ENCODE measurements around the gene KRT23.

The KRT23 gene

DNA sequence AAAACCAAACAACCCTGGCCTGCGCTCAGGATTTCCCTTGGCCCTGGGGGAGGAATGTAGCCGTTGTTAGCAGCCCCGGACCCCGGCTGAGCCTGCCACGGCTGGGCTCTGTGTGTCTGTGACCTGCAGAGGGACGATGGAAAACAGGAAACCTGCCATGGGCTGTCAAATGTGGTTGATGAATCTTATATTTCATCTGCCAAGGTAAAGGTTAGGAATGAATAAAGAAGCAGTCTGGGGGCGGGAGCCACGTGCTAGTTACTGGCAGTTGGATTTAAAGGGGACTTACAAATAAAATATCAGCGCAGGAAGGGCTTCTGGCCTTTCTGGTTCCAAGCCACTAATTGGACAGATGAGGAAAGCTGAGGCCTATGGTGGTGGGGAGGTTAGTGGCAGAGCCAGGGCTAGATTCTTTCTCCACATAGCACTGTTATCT, at the start of gene KRT23:
Gene KRT23 (minus strand): TSS at position 263 of the 436 bp plus-strand sequence. CDS start 1,043 bp downstream, outside the sequence.
- DNase-seq (ENCODE audit: low read depth in 2 of 2), result no peak

GRCh38 chr17:40986920-40987319, 49.5 kb upstream of the KRT23 start:
- no peak for DNase-seq (ENCODE audit: low read depth in 2 of 2)

- no peak for DNase-seq (ENCODE audit: low read depth in 2 of 2)
These were observed 46.8 kb upstream of the KRT23 start, which contains the start of gene KRT40 for GRCh38 chr17:40984226-40984625. Gene KRT40, minus strand, starts transcription at chr17:40984326. Its CDS starts 53 bp downstream, at chr17:40984273.

- no peak for DNase-seq (ENCODE audit: low read depth in 2 of 2)
These were observed 43.7 kb upstream of the KRT23 start for GRCh38 chr17:40981115-40981514.

- DNase-seq (ENCODE audit: low read depth in 2 of 2), result no peak
These were observed 43.1 kb upstream of the KRT23 start for GRCh38 chr17:40980596-40980995.

DNA sequence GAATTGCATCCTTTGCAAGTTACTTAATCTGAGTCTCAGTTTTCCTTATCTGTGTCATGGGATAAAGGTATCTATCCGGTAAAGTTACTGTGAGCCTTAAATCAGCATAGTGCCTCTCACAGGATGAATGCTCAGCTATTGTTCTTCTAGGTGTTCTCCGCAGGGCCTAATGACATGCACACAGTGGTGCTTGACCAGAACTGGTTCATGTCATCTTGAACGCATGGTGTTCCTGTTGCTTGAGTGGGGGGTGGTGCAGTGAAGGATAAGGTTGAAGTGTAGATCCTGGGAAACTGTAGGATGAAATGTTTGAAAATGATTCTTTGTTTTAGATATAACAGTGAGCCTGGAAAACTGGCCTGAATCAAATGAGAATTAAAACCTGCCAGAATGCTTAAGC, 42.7 kb upstream of the KRT23 start:
- DNase-seq (ENCODE audit: low read depth in 2 of 2), result no peak

- DNase-seq (ENCODE audit: low read depth in 2 of 2), result no peak
These were observed 41.2 kb upstream of the KRT23 start for GRCh38 chr17:40978575-40979151.

DNA sequence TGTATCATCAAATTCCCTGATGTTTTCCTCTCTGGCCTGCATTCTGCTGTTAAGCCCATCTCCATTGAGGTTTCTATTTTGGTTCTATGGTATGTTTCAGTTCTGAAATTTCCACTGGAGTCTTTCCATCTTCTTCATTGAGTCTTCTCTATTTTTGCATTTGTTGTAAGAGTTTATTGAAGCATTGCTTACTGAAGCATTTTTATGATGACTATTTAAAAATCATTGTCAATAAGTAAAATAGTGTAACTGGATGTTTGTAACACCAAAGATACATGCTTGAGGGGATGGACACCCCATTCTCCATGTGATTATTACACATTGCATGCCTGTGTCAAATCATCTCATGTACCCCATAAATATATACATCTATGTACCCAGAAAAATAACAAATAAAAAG, 38.1 kb upstream of the KRT23 start:
- no peak for DNase-seq (ENCODE audit: low read depth in 2 of 2)

DNA sequence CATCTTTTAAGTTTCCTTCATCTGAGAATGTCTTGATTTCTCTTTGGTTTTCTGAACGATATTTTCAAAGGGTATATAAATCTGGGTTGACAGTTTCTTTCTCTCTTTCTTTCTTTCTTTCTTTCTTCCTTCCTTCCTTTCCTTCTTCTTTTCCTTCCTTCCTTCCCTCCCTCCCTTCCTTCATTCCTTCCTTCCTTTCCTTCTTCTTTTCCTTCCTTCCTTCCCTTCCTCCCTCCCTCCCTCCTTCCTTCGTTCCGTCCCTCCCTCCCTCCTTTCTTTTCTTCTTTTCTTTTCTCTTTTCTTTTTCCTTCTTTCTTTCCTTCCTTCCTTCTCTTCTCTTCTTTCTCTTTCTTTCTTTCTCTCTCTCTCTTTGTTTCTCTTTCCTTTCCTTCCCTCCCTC, 36.9 kb upstream of the KRT23 start:
- no peak for DNase-seq (ENCODE audit: low read depth in 2 of 2)

- DNase-seq (ENCODE audit: low read depth in 2 of 2), result no peak
These were observed 30.1 kb upstream of the KRT23 start for GRCh38 chr17:40967582-40967981.

GRCh38 chr17:40966848-40967247, 29.4 kb upstream of the KRT23 start, which contains the start of gene KRT39:
Gene KRT39, minus strand, starts transcription at chr17:40966948. Its CDS starts 92 bp downstream, at chr17:40966856.
- no peak for DNase-seq (ENCODE audit: low read depth in 2 of 2)

DNA sequence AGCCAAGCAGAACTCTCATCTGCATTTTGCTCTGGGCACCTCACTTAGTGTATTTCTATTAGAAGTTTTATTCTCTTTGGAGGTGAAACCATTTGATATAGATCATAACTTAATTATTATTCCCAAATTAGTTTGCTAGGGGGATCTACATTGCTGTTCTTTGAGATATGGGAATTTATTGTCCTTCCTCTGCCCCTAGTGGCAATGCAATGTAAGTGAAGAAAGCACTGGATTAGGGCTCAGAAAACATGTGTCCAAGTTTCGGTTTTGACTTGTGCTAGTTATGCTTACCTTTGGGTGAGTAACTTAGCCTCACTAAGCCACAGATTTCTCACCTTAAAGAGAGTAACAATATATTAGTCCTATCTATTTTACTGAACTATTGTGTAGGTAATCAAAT, 26.4 kb upstream of the KRT23 start:
- no peak for DNase-seq (ENCODE audit: low read depth in 2 of 2)

GRCh38 chr17:40962059-40962561, 24.7 kb upstream of the KRT23 start:
- DNase-seq (ENCODE audit: low read depth in 2 of 2), result no peak

DNA sequence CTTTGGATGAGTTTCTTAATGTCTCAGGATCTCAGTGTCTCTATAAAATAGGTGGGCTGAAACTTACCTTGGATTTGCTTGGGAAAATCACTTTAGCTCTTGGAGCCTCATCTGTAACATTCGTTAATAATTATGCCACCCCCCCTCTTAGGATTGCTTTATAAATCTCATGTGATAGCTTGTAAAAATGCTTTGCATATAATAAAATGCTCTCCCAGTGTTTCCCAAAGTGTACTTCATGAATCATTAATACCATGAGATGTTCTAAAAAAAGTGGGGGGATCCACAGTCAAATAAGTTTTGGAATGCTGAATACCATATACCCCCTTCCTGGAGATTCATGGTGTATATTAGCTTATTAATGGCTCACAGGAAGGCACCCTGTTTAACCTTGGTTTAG, 24.1 kb upstream of the KRT23 start:
- no peak for DNase-seq (ENCODE audit: low read depth in 2 of 2)

DNA sequence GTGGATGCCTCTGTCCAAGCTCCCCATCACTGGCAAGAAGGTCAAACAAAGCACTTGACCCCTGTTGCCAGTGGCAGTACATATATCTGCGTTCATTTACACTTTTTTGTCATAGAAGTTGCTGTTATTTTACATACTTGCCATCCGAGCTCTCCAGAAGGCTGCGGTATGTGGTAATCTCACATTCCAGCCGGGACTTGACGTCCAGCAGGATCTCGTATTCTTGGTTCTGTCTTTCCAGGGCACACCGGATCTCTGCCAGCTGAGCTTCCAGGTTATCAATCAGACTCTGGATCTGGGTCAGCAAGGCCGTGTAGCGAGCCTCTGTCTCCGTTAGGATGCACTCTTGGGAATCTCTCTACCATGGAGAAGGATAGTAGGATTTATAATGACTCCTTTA, 22.7 kb upstream of the KRT23 start:
- no peak for DNase-seq (ENCODE audit: low read depth in 2 of 2)

GRCh38 chr17:40958086-40958953, 20.9 kb upstream of the KRT23 start:
- no peak for DNase-seq (ENCODE audit: low read depth in 2 of 2)

GRCh38 chr17:40956401-40957254, 19.2 kb upstream of the KRT23 start:
- no peak for DNase-seq (ENCODE audit: low read depth in 2 of 2)

GRCh38 chr17:40953881-40954280, 16.4 kb upstream of the KRT23 start:
- DNase-seq (ENCODE audit: low read depth in 2 of 2), result no peak

DNA sequence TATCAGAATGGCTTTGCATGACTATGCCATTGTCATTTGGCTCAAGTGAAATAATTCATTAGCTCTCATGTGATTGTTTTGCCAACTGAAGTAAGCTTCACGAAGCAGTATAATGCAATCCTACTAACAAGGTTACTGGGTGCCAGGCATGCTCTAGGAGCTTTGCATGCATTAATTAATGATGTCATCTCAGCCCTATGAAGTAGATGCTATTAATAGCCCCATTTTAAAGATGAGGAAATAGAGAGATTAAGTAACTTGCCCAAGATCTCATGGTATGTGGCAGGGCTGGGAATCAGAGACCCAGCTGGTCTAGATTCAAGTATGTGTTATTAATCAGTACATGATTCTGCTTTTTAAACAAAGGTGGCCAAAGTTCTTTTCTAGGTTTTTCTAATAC, 15.2 kb upstream of the KRT23 start:
- DNase-seq (ENCODE audit: low read depth in 2 of 2), result no peak

GRCh38 chr17:40952154-40952553, 14.7 kb upstream of the KRT23 start:
- DNase-seq (ENCODE audit: low read depth in 2 of 2), result no peak

GRCh38 chr17:40951011-40951622, 13.7 kb upstream of the KRT23 start:
- DNase-seq (ENCODE audit: low read depth in 2 of 2), result no peak

DNA sequence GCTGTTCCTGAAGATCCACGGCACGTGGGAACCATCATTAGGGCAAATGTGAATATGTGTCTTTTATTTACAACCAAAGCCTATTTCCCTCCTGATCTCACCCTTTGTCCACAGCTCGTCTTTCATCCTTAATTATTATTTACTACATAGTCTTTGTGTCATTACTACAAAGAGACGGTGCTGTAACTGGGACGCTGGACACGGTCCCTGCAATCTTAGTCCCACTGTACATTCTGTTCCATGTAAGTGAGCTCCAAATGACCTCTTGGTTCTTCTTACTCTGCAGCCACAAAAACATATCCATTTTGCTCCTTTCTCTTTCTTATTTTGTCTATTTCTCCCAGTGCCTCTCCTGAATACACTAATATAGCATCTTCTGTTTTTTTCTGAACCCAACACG, 12.7 kb upstream of the KRT23 start:
- DNase-seq (ENCODE audit: low read depth in 2 of 2), result no peak
